BE2C (cell line): ENCODE data around the gene KRAS.

Experiments
- DNase-seq: peaks from one replicate; pipeline ENCODE4 v3.0.0-alpha.2; 2020
- H3K27me3 ChIP-seq: fragments of 250-450 bp; sonication (Bioruptor Pico); 2 replicates; pipeline ENCODE4 v1.5.1; 2020; ENCODE audit warnings: mild to moderate bottlenecking
- H3K36me3 ChIP-seq: fragments of 250-450 bp; sonication (Bioruptor Pico); 2 replicates; pipeline ENCODE4 v1.5.1; 2020; ENCODE audit warnings: mild to moderate bottlenecking
- H3K4me1 ChIP-seq: fragments of 250-450 bp; sonication (Bioruptor Pico); 2 replicates; pipeline ENCODE4 v1.5.1; 2020
- H3K4me3 ChIP-seq: 2 replicates; pipeline ENCODE4 v1.5.1; 2011; ENCODE audit warnings: low read depth, low read length
- H3K9me3 ChIP-seq: fragments of 250-450 bp; sonication (Bioruptor Pico); 2 replicates; pipeline ENCODE4 v1.5.1; 2020
- TF ChIP-seq, protein P1 (sequence below): IDR thresholded peaks from 2 replicates; pipeline ENCODE4 v1.5.1; 2012; ENCODE audit warnings: mild to moderate bottlenecking, low read depth, low read length

Gene KRAS

DNA sequence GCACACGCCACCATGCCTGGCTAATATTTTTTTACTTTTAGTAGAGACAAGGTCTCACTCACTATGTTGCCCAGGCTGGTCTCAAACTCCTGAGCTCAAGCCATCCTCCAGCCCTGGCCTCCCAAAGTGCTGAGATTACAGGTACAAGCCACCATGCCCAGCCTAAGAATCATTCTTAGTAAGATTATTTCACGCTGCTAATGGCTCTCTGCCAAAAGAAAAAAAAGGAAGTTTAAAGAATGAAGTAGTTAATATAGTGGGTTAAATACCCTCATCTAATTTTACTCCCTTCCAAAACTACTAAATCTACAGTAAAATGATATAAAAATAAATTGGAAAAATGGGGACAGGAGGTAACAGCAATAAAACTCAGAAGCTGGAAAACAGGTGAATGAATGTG is 53.1 kb downstream of the KRAS start:
- DNase-seq, result no peak
- no peaks in the 10 kb centered on the region for H3K27me3 ChIP-seq
- TF ChIP-seq, protein P1, sequence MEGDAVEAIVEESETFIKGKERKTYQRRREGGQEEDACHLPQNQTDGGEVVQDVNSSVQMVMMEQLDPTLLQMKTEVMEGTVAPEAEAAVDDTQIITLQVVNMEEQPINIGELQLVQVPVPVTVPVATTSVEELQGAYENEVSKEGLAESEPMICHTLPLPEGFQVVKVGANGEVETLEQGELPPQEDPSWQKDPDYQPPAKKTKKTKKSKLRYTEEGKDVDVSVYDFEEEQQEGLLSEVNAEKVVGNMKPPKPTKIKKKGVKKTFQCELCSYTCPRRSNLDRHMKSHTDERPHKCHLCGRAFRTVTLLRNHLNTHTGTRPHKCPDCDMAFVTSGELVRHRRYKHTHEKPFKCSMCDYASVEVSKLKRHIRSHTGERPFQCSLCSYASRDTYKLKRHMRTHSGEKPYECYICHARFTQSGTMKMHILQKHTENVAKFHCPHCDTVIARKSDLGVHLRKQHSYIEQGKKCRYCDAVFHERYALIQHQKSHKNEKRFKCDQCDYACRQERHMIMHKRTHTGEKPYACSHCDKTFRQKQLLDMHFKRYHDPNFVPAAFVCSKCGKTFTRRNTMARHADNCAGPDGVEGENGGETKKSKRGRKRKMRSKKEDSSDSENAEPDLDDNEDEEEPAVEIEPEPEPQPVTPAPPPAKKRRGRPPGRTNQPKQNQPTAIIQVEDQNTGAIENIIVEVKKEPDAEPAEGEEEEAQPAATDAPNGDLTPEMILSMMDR, result no peak
- H3K4me3 ChIP-seq, result no peak overlapping the region
- H3K36me3 ChIP-seq, result no peaks in the 10 kb centered on the region
- H3K4me1 ChIP-seq, result no peaks in the 10 kb centered on the region; the same call in 1 of the 2 replicates
- no peaks in the 10 kb centered on the region for H3K9me3 ChIP-seq

DNA sequence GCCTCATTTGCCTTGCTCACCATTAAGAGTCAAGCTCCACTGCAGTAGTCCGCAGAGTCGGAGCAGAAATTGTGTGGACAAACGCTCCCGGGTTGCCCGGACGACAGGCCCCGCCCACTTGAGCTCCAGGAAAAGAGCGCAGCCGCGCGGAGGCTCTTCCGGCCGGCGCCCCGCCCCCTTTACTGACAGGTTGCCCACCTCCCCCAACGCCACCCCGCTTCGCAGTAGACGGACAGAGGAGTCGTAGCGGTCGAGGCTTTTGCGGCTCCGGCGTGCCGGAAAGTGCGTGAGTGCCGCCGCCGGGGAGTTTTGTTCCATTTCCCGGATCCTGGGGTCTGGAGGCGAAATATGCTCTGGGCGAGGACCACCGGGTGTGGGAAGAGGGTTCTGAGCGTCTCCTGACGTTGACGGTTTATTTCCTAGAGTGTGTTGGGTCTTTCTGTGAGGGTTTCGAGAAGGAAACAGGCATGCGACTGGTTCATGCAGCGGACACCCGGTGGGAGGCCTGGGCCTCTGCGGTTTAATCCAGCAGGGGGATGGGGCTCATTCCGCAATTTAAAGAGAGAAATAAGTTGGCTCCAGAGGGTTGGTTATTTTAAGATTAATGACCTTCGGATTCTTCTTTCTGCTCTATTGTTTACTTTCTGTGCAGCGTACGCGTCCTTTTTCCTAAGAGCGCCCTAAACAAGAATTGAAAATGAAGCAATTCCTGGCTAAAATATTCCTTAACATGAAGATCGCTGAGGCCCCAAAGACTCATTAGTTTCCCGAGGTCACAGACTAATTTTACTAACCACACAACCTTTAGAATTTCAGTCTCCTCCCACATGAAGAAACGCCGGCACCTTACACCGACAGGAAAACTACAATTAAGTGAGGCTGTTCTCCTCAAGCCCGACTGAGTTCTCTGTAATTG is 55.4 kb downstream of the KRAS start, which contains the start of the genes DNAI7 and ETFRF1:
Gene DNAI7 (minus strand): TSS at position 105 of the 916 bp plus-strand sequence. CDS start 82 bp downstream, at position 23.
Gene ETFRF1 (plus strand): TSS at position 182 of the 916 bp plus-strand sequence. CDS start 8,720 bp downstream, outside the sequence.
- no peaks in the 10 kb centered on the region for H3K4me1 ChIP-seq
- H3K27me3 ChIP-seq, result no peaks in the 10 kb centered on the region
- H3K36me3 ChIP-seq, result no peaks in the 10 kb centered on the region
- peak; percentile 100 for DNase-seq
- TF ChIP-seq, protein P1, result 0 out of 2 replicates have a peak, but pooled peaks have one; percentile 30
- H3K9me3 ChIP-seq, result no peaks in the 10 kb centered on the region
- H3K4me3 ChIP-seq, result peak within 1 kb of the TSS; percentile 64

DNA sequence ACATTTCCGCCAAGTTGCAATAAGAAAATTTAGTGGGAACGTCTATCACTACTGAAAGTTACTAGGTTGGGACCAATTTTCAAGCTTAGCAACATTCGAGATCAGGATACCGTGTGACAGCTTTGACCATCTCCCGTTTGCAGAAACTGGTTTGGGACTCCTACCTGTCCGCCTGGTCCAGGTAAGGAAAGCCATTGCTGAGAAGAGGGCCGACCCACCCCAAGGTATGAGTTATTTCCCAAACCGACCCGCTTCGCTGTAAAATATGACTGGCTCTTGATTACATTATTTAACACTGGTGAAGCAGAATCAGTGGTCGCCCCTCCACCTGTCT is 56.0 kb downstream of the KRAS start:
- Histone ChIP-seq H3K4me3 (peak overlapping the region; percentile 64), H3K27me3 (no peaks in the 10 kb centered on the region), H3K4me1 (no peaks in the 10 kb centered on the region), H3K9me3 (no peaks in the 10 kb centered on the region), H3K36me3 (no peaks in the 10 kb centered on the region)
- no peak for DNase-seq
- TF ChIP-seq, protein P1, result no peak

DNA sequence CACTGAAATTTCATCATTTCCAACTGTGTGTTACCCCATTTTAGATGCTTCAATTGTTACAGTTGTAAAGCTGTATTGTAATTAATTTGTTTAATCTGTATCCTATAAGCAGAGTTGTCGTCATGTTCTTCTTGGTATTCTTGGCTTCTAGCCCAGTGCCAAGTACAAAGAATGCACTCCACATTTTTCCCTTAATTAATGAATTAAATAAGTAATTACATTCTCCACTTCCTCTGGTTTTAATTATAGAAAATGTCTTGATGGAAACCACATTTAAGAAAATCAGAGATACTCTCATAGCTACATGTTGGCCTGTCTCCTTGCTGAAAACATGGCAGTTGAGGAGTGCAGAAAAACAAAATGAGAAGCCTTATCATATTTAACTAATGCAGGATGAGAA is 56.5 kb downstream of the KRAS start:
- DNase-seq, result no peak
- no peaks in the 10 kb centered on the region for H3K27me3 ChIP-seq
- H3K4me3 ChIP-seq, result no peak overlapping the region
- H3K4me1 ChIP-seq, result no peaks in the 10 kb centered on the region
- H3K36me3 ChIP-seq, result no peaks in the 10 kb centered on the region
- no peaks in the 10 kb centered on the region for H3K9me3 ChIP-seq
- TF ChIP-seq, protein P1, result no peak

DNA sequence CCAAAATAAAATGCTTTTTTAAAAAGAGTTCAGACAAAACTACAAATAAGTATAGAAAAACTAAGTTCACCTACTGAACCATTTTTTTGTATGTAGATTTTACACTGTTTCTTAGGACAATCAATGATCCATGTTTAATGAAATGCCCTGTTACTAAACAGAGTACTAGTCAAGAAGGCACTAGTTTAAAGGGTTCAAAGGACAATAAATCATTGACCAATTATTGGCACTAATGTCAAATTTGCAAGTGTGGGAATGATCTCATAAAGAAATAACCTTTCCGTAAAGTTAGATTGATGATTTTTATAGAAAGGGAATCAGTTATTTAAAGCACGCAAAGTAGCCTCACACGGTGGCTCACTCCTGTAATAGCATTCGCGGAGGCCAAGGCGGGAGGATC is 59.9 kb downstream of the KRAS start:
- Histone ChIP-seq H3K9me3 (no peaks in the 10 kb centered on the region), H3K36me3 (no peaks in the 10 kb centered on the region), H3K27me3 (no peaks in the 10 kb centered on the region), H3K4me1 (no peaks in the 10 kb centered on the region), H3K4me3 (no peak overlapping the region)
- TF ChIP-seq, protein P1, result no peak
- DNase-seq, result no peak

DNA sequence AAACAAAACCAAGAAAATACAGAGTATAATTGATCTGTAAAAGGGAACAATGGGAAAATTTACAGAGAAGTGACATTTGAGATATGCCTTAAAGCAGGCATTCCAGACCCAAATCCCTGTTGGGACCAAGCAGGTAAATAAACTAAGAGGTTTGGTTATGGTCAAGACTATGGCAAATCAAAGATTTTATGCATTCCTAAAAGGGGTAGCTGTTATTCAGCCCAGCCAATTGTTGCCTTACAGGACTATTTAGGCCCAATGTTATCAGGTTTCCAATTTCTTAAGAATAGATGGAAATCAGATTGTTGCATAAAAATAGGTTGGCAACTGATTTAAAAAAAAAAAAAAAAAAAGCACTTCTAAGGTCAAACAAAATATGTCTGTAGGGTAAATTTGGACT is 61.1 kb downstream of the KRAS start:
- DNase-seq, result no peak
- Histone ChIP-seq H3K4me3 (no peak overlapping the region), H3K27me3 (no peaks in the 10 kb centered on the region), H3K9me3 (no peaks in the 10 kb centered on the region), H3K36me3 (no peaks in the 10 kb centered on the region), H3K4me1 (no peaks in the 10 kb centered on the region)
- TF ChIP-seq, protein P1, result no peak
